Transverse colon (tissue), 4 donors: ENCODE results near the gene ZMYM4. TPM values are rescaled to one million over a fixed set of nuclear protein-coding genes. Genes with fewer than 3 reads are reported as not detected.
A peak's percentile ranks its signal among the peaks of the same experiment; 100 is the strongest.

ENCODE experiments used
- DNase-seq: peaks from one replicate; pipeline ENCODE4 v3.0.0-alpha.2; 2019
- H3K27ac ChIP-seq, 4 donors: fragments of 200-600 bp; sonication (generic); 2 replicates each; pipeline ENCODE4 v1.5.1; 2016 to 2018; ENCODE audit warnings: inconsistent platforms in 4 of 4
- H3K27me3 ChIP-seq: fragments of 200-600 bp; sonication (generic); 2 replicates; pipeline ENCODE4 v1.5.1; 2017; ENCODE audit warnings: inconsistent platforms
- H3K36me3 ChIP-seq, 4 donors: fragments of 200-600 bp; sonication (generic); 2 replicates each; pipeline ENCODE4 v1.5.1; 2017 to 2019; ENCODE audit warnings: inconsistent platforms in 4 of 4
- H3K4me1 ChIP-seq, 4 donors: fragments of 200-600 bp; sonication (generic); 2 replicates each; pipeline ENCODE4 v1.5.1; 2017 to 2020; ENCODE audit warnings: inconsistent platforms in 4 of 4
- H3K4me3 ChIP-seq, 4 donors: fragments of 200-600 bp; sonication (generic); 1 replicate in 1 of 4; 2 replicates in 3 of 4; pipeline versions ENCODE4 v1.5.1 to v1.6.1; 2017 to 2019; ENCODE audit warnings: inconsistent platforms in 4 of 4
- H3K9me3 ChIP-seq, 2 donors: fragments of 200-600 bp; sonication (generic); 2 replicates each; pipeline ENCODE4 v1.5.1; 2017 to 2019; ENCODE audit warnings: inconsistent platforms in 2 of 2
- CTCF ChIP-seq, 5 experiments: fragments of 200-600 bp in 3 of 5; fragments of 450-650 bp in 2 of 5; sonication (generic) in 3 of 5; IDR thresholded peaks; 1 replicate in 2 of 5; 2 replicates in 3 of 5; pipeline ENCODE4 v1.5.1; 2016 to 2017; ENCODE audit warnings: antibody characterized with exemption in 5 of 5, inconsistent platforms in 3 of 5, mild to moderate bottlenecking in 2 of 5, moderate library complexity in 1 of 5
- EP300 ChIP-seq: sonication (generic); formaldehyde crosslinking; IDR thresholded peaks from one replicate; pipeline ENCODE4 v1.6.1; 2017; ENCODE audit warnings: antibody characterized with exemption, low read depth
- POLR2A ChIP-seq: fragments of 450-650 bp; IDR thresholded peaks from one replicate; pipeline ENCODE4 v1.6.1; 2016; ENCODE audit warnings: antibody characterized with exemption, mild to moderate bottlenecking, moderate library complexity
- POLR2AphosphoS5 ChIP-seq, 3 donors: sonication (generic); formaldehyde crosslinking; IDR thresholded peaks; one replicate each; pipeline ENCODE4 v1.6.1; 2016; ENCODE audit warnings: antibody characterized with exemption in 3 of 3
- WGBS, 2 donors: methylation state at CpG; one replicate each; pipeline ENCODE4 v1.1.5; 2018; ENCODE audit warnings: low coverage in 1 of 2; 5-methylcytosine and 5-hydroxymethylcytosine counted together
- in situ Hi-C, 4 donors: fragments of 200-750 bp; cut with MboI; loops; one replicate each; pipeline versions ENCODE4 v1.15.0 to v1.15.1; 2017; ENCODE audit warnings: low sequenced_read_pairs in 3 of 4, low pct_ligation_motif_present in 1 of 4, low pct_unique_long_range_greater_than_20kb in 1 of 4
- intact Hi-C: fragments of 100-400 bp; cut with DNase I; formaldehyde crosslinking; loops from one replicate; pipeline ENCODE4 v1.15.1; 2023; ENCODE audit warnings: low total_unique reads
- total RNA-seq, 4 donors: library from RNA; depleted of rRNA; stranded (reverse); fragments of >200 nt; gene quantifications; one replicate each; pipeline ENCODE4 v1.1.0, GENCODE V29; 2016

Gene ZMYM4
- total RNA-seq, 4 donors from 2014 or later = 7.9 to 27.9 (median 25.5) TPM

- Histone ChIP-seq H3K27ac (peak overlapping the region in 3 of 4 donors; percentile 48 to 69 (median 51)), H3K4me3 (no peak overlapping the region), H3K9me3 (no peaks in the 10 kb centered on the region), H3K4me1 (peaks cover 7 to 27% (median 13%) of the 10 kb centered on the region in 4 donors), H3K27me3 (no peaks in the 10 kb centered on the region), H3K36me3 (peaks cover 0 to 29% (median 13%) of the 10 kb centered on the region in 4 donors)
- WGBS, 2 donors = 0 to 6% methylated on average over 1 to 3 of the region's 3 CpGs
- TF ChIP-seq POLR2AphosphoS5 (IDR thresholded peaks at IDR 0.05) (no peak), CTCF (IDR thresholded peaks at IDR 0.05) (peak; percentile 70 to 82 (median 78))
- DNase-seq = peak; percentile 79
- intact Hi-C loops = loop anchor here (5.0 to 10.0 kb wide), 2 partner anchors 111 to 264 kb away; partner anchors contain the start of gene C1orf216
- in situ Hi-C loops = loop anchor here (5.0 to 25.0 kb wide), 4 partner anchors 111 to 311 kb away; partner anchors contain the start of genes C1orf216 (in 1 of the 4), CLSPN (in 1 of the 4), KIAA0319L (in 1 of the 4) and NCDN (in 1 of the 4)
Measured at GRCh38 chr1:35451125-35451528, 182.6 kb downstream of the ZMYM4 start.

GRCh38 chr1:35452106-35452774, 183.7 kb downstream of the ZMYM4 start:
- H3K9me3 ChIP-seq = no peaks in the 10 kb centered on the region
- no peak for TF ChIP-seq POLR2AphosphoS5 (IDR thresholded peaks at IDR 0.05)
- TF ChIP-seq EP300 = no peak
- no peak for TF ChIP-seq CTCF (IDR thresholded peaks at IDR 0.05)
- TF ChIP-seq POLR2A = no peak
- peaks cover 7 to 27% (median 13%) of the 10 kb centered on the region in 4 donors for H3K4me1 ChIP-seq
- no peak overlapping the region for H3K4me3 ChIP-seq
- peaks cover 0 to 29% (median 10%) of the 10 kb centered on the region in 4 donors for H3K36me3 ChIP-seq
- in situ Hi-C loops (loop anchor here (5.0 to 25.0 kb wide), 4 partner anchors 110 to 310 kb away; partner anchors contain the start of genes C1orf216 (in 1 of the 4), CLSPN (in 1 of the 4), KIAA0319L (in 1 of the 4) and NCDN (in 1 of the 4)), intact Hi-C loops (loop anchor here (5.0 to 10.0 kb wide), 2 partner anchors 110 to 263 kb away; partner anchors contain the start of gene C1orf216)
- H3K27me3 ChIP-seq = no peaks in the 10 kb centered on the region
- peak; percentile 29 for DNase-seq
- peak overlapping the region; percentile 48 to 69 (median 52) for H3K27ac ChIP-seq
- WGBS, 2 donors = 22 to 40% methylated on average over 1 of the region's 1 CpG

GRCh38 chr1:35453031-35453430, 184.5 kb downstream of the ZMYM4 start:
- 94 to 100% methylated on average over 1 to 2 of the region's 2 CpGs for whole genome bisulfite sequencing, 2 donors
- in situ Hi-C loops = loop anchor here (5.0 to 25.0 kb wide), 4 partner anchors 109 to 309 kb away; partner anchors contain the start of genes C1orf216 (in 1 of the 4), CLSPN (in 1 of the 4), KIAA0319L (in 1 of the 4) and NCDN (in 1 of the 4)
- Histone ChIP-seq H3K4me1 (peaks cover 7 to 27% (median 13%) of the 10 kb centered on the region in 4 donors), H3K27ac (peak overlapping the region in 1 of 4 donors; percentile 69), H3K4me3 (no peak overlapping the region), H3K36me3 (peaks cover 0 to 21% (median 10%) of the 10 kb centered on the region in 4 donors), H3K9me3 (no peaks in the 10 kb centered on the region), H3K27me3 (no peaks in the 10 kb centered on the region)
- intact Hi-C loops = loop anchor here (5.0 to 10.0 kb wide), 2 partner anchors 109 to 262 kb away; partner anchors contain the start of gene C1orf216
- no peak for DNase-seq
- no peak for TF ChIP-seq EP300
- TF ChIP-seq POLR2AphosphoS5 (IDR thresholded peaks at IDR 0.05) = no peak

- H3K4me1 ChIP-seq = peaks cover 7 to 27% (median 13%) of the 10 kb centered on the region in 4 donors
- H3K4me3 ChIP-seq = no peak overlapping the region
- in situ Hi-C loops = loop anchor here (5.0 to 25.0 kb wide), 4 partner anchors 108 to 308 kb away; partner anchors contain the start of genes C1orf216 (in 1 of the 4), CLSPN (in 1 of the 4), KIAA0319L (in 1 of the 4) and NCDN (in 1 of the 4)
- intact Hi-C loops = loop anchor here (5.0 to 10.0 kb wide), 2 partner anchors 108 to 261 kb away; partner anchors contain the start of gene C1orf216
- DNase-seq = no peak
- peaks cover 0 to 18% (median 10%) of the 10 kb centered on the region in 4 donors for H3K36me3 ChIP-seq
- 80 to 90% methylated on average over 2 to 4 of the region's 4 CpGs for WGBS, 2 donors
- no peaks in the 10 kb centered on the region for H3K27me3 ChIP-seq
- TF ChIP-seq POLR2A = no peak
- no peak for TF ChIP-seq POLR2AphosphoS5 (IDR thresholded peaks at IDR 0.05)
- no peak for TF ChIP-seq CTCF (IDR thresholded peaks at IDR 0.05)
- no peak for TF ChIP-seq EP300
- no peaks in the 10 kb centered on the region for H3K9me3 ChIP-seq
- H3K27ac ChIP-seq = peak overlapping the region in 2 of 4 donors; percentile 6 to 31
Measured at GRCh38 chr1:35454176-35454575, 185.7 kb downstream of the ZMYM4 start.
